ENCODE data around the gene DDX59.

DNA sequence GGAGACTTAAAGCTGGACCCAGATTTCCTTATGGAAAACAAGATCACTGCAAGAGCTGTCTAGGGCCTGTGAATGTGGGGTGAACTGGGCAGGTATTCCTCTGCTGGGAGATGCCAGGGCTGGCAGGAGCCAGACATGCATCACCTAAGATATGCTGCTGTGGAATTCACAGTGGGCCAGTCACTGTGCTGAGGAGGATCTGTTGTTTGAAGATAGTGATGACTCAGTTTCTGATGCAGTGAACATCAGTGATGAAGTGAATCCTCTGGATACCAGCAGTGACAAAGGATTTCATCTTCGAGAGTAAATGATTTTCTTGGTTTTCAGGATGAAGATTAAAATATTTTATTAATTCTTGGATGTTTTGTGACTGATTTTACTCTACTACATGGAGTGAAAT is 39.1 kb upstream of the DDX59 start:
- TF ChIP-seq POLR2A (IDR thresholded peaks at IDR 0.05) (no peak), POLR2AphosphoS5 (IDR thresholded peaks at IDR 0.05) (no peak)

Measured in stomach (tissue), 4 donors.